Psoas muscle (tissue), 8 donors: ENCODE data around the gene LRCH3. TPM values are rescaled to one million over a fixed set of nuclear protein-coding genes. Genes with fewer than 3 reads are reported as not detected.

Experiments
- ATAC-seq, 4 donors: fragments of 200-7000 bp; cut with Tn5 transposase; one replicate each; pipeline ENCODE4 v1.9.1; 2020; ENCODE audit warnings: moderate library complexity in 3 of 4, mild to moderate bottlenecking in 2 of 4
- DNase-seq, 2 donors: peaks; one replicate each; pipeline ENCODE4 v3.0.0-alpha.2; 2020
- H3K27ac ChIP-seq: fragments of 200-600 bp; one replicate; pipeline ENCODE4 v1.8.0; 2022
- H3K27me3 ChIP-seq, 3 donors: fragments of 200-600 bp in 1 of 3; one replicate each; pipeline versions ENCODE4 v1.6.1 to v1.8.0; 2013 to 2022; ENCODE audit warnings: low read length in 2 of 3, mild to moderate bottlenecking in 2 of 3, moderate library complexity in 1 of 3; ENCODE audit not compliant: insufficient read depth in 3 of 3
- H3K36me3 ChIP-seq, 2 donors: fragments of 200-600 bp in 1 of 2; one replicate each; pipeline versions ENCODE4 v1.6.1 to v1.8.0; 2013 to 2022; ENCODE audit warnings: low read depth in 1 of 2, mild to moderate bottlenecking in 1 of 2, moderate library complexity in 1 of 2; ENCODE audit not compliant: insufficient read depth in 1 of 2
- H3K4me1 ChIP-seq: fragments of 200-600 bp; one replicate; pipeline ENCODE4 v1.8.0; 2022
- H3K4me3 ChIP-seq: fragments of 200-600 bp; one replicate; pipeline ENCODE4 v1.8.0; 2022; ENCODE audit warnings: mild to moderate bottlenecking
- H3K9me3 ChIP-seq: fragments of 200-600 bp; one replicate; pipeline ENCODE4 v1.8.0; 2022
- WGBS, 3 donors: extraction: QIAGEN DNeasy Blood & Tissue Kit; methylation state at CpG; one replicate each; pipeline versions ENCODE4 v1.1.6 to v1.1.7; 2013; 5-methylcytosine and 5-hydroxymethylcytosine counted together
- intact Hi-C, 2 donors: fragments of 100-400 bp; cut with DNase I; formaldehyde crosslinking; loops; one replicate each; pipeline versions ENCODE4 v1.11.0 to v1.14.2; 2022
- polyA plus RNA-seq, 3 donors: library from polyadenylated mRNA; stranded (reverse); fragments of 200-250 nt; gene quantifications; one replicate each; pipeline ENCODE4 v1.2.3, GENCODE V29; 2013
- total RNA-seq, 4 donors: library from RNA; stranded (reverse); fragmentation: NEBNext Ultra II Directional in 2 of 4; extraction: Animal tissue kit (Norgen Biotek cat#: 25700) in 2 of 4; gene quantifications; one replicate each; pipeline versions ENCODE4 v1.2.1 to v1.2.4, GENCODE V29; 2021 to 2023
- TF ChIP-seq, protein P1 (sequence below): fragments of 200-600 bp; IDR thresholded peaks from one replicate; pipeline ENCODE4 v1.8.0; 2022; ENCODE audit warnings: antibody characterized with exemption
- donor health status: healthy with polysubstance abuse.
- donor health status: DM: no; HTN: no; CAD: no; lungs with moderate emphysema.
- donor health status: Bipolar disorder and iron deficiency.
- donor health status: healthy.
- donor health status: DM: yes; HTN: yes; CAD: no.
- donor health status: DM: no; HTN: no; CAD: no.
- donor health status: DM: no; HTN: no; CAD: no.
- donor health status: DM: yes; HTN: yes; CAD: no.

Gene LRCH3
- total and polyA plus RNA-seq, 7 donors: 7.0 to 29.5 (median 16.9) TPM

- Histone ChIP-seq H3K4me1 (peaks cover 28% of the 10 kb centered on the region), H3K36me3 (peaks cover 0 to 59% of the 10 kb centered on the region in 2 donors), H3K4me3 (no peak overlapping the region), H3K9me3 (no peaks in the 10 kb centered on the region), H3K27me3 (no peaks in the 10 kb centered on the region), H3K27ac (peak overlapping the region; percentile 34)
- intact Hi-C loops: loop anchor here in 1 of 2 donors (2.0 kb wide), 1 partner anchor 32 kb away; the partner anchor contains the start of gene LRCH3
- TF ChIP-seq, protein P1, sequence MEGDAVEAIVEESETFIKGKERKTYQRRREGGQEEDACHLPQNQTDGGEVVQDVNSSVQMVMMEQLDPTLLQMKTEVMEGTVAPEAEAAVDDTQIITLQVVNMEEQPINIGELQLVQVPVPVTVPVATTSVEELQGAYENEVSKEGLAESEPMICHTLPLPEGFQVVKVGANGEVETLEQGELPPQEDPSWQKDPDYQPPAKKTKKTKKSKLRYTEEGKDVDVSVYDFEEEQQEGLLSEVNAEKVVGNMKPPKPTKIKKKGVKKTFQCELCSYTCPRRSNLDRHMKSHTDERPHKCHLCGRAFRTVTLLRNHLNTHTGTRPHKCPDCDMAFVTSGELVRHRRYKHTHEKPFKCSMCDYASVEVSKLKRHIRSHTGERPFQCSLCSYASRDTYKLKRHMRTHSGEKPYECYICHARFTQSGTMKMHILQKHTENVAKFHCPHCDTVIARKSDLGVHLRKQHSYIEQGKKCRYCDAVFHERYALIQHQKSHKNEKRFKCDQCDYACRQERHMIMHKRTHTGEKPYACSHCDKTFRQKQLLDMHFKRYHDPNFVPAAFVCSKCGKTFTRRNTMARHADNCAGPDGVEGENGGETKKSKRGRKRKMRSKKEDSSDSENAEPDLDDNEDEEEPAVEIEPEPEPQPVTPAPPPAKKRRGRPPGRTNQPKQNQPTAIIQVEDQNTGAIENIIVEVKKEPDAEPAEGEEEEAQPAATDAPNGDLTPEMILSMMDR: no peak
- 59 to 72% (median 60%) methylated on average over 4 of the region's 4 CpGs for WGBS, 3 donors
- ATAC-seq (peak in 2 of 4 donors; percentile 44 to 70), DNase-seq (no peak)
Measured at GRCh38 chr3:197758512-197758911, 32.5 kb upstream of the LRCH3 start.

GRCh38 chr3:197761784-197762183 is 29.3 kb upstream of the LRCH3 start:
- H3K4me3 ChIP-seq: no peak overlapping the region
- H3K9me3 ChIP-seq: no peaks in the 10 kb centered on the region
- peaks cover 3 to 79% of the 10 kb centered on the region in 2 donors for H3K36me3 ChIP-seq
- no peaks in the 10 kb centered on the region for H3K27me3 ChIP-seq
- TF ChIP-seq, protein P1: no peak
- no peak for ATAC-seq
- peaks cover 11% of the 10 kb centered on the region for H3K4me1 ChIP-seq
- no peak overlapping the region for H3K27ac ChIP-seq
- no peak for DNase-seq
- intact Hi-C loops: no loop called here

GRCh38 chr3:197775317-197775716 is 15.7 kb upstream of the LRCH3 start:
- no peaks in the 10 kb centered on the region for H3K27me3 ChIP-seq
- DNase-seq (no peak), ATAC-seq (no peak)
- TF ChIP-seq, protein P1: no peak
- WGBS, 3 donors: 68 to 72% (median 69%) methylated on average over 7 of the region's 7 CpGs
- H3K27ac ChIP-seq: no peak overlapping the region
- H3K36me3 ChIP-seq: peaks cover 12 to 94% of the 10 kb centered on the region in 2 donors
- H3K4me1 ChIP-seq: no peaks in the 10 kb centered on the region
- no peaks in the 10 kb centered on the region for H3K9me3 ChIP-seq
- intact Hi-C loops: no loop called here
- no peak overlapping the region for H3K4me3 ChIP-seq

GRCh38 chr3:197782230-197782629 is 8.8 kb upstream of the LRCH3 start:
- Histone ChIP-seq H3K27me3 (no peaks in the 10 kb centered on the region), H3K4me1 (no peaks in the 10 kb centered on the region), H3K36me3 (peaks cover 7 to 92% of the 10 kb centered on the region in 2 donors), H3K9me3 (no peaks in the 10 kb centered on the region), H3K27ac (no peak overlapping the region), H3K4me3 (no peak overlapping the region)
- ATAC-seq (no peak), DNase-seq (no peak)
- TF ChIP-seq, protein P1: no peak
- WGBS, 3 donors: 70 to 79% (median 78%) methylated on average over 4 of the region's 4 CpGs
- intact Hi-C loops: no loop called here

- TF ChIP-seq, protein P1: no peak
- Histone ChIP-seq H3K4me3 (no peak overlapping the region), H3K27ac (no peak overlapping the region), H3K36me3 (peaks cover 7 to 90% of the 10 kb centered on the region in 2 donors), H3K9me3 (no peaks in the 10 kb centered on the region), H3K27me3 (no peaks in the 10 kb centered on the region), H3K4me1 (no peaks in the 10 kb centered on the region)
- no peak for ATAC-seq
- intact Hi-C loops: no loop called here
- WGBS, 3 donors: 94 to 98% (median 95%) methylated on average over 7 of the region's 7 CpGs
- DNase-seq: no peak
Measured at GRCh38 chr3:197784019-197784585, 7.0 kb upstream of the LRCH3 start.
